Pons (tissue), 1 donor: Measurements from ENCODE around the gene CSTF2T.
"Not testable (repeated sequence)": the region's sequence is repeated elsewhere in the genome, so short reads cannot be mapped to it uniquely, and the experiment has no call there.

Source experiments
- DNase-seq: peaks from one replicate; pipeline ENCODE4 v3.0.0-alpha.2; 2016; ENCODE audit warnings: low spot score

The CSTF2T gene

GRCh38 chr10:51698473-51699063 lies 827 bp downstream of the CSTF2T start:
- no peak for DNase-seq

GRCh38 chr10:51696251-51696650 lies 3.1 kb downstream of the CSTF2T start:
- no peak for DNase-seq

GRCh38 chr10:51694086-51694768 lies 5.2 kb downstream of the CSTF2T start:
- no peak for DNase-seq

GRCh38 chr10:51691135-51691534 lies 8.3 kb downstream of the CSTF2T start:
- DNase-seq, result no peak

GRCh38 chr10:51689536-51689935 lies 9.9 kb downstream of the CSTF2T start:
- no peak for DNase-seq

GRCh38 chr10:51688826-51689225 lies 10.6 kb downstream of the CSTF2T start:
- DNase-seq, result not testable (repeated sequence)

GRCh38 chr10:51687296-51687695 lies 12.1 kb downstream of the CSTF2T start:
- no peak for DNase-seq

GRCh38 chr10:51685768-51686167 lies 13.6 kb downstream of the CSTF2T start:
- DNase-seq, result no peak

- no peak for DNase-seq
These were observed 16.2 kb downstream of the CSTF2T start for GRCh38 chr10:51683031-51683691.

- no peak for DNase-seq
These were observed 19.6 kb downstream of the CSTF2T start for GRCh38 chr10:51679841-51680240.

- no peak for DNase-seq
These were observed 24.3 kb downstream of the CSTF2T start for GRCh38 chr10:51675088-51675487.

GRCh38 chr10:51672039-51672535 lies 27.3 kb downstream of the CSTF2T start:
- DNase-seq, result no peak

- DNase-seq, result no peak
These were observed 30.4 kb downstream of the CSTF2T start for GRCh38 chr10:51669041-51669440.

GRCh38 chr10:51668336-51668689 lies 31.1 kb downstream of the CSTF2T start:
- no peak for DNase-seq

GRCh38 chr10:51667678-51668335 lies 31.6 kb downstream of the CSTF2T start:
- peak; percentile 47 for DNase-seq

GRCh38 chr10:51666456-51666855 lies 32.9 kb downstream of the CSTF2T start:
- DNase-seq, result no peak

GRCh38 chr10:51663086-51663485 lies 36.3 kb downstream of the CSTF2T start:
- no peak for DNase-seq

GRCh38 chr10:51659344-51659743 lies 40.1 kb downstream of the CSTF2T start:
- no peak for DNase-seq

- no peak for DNase-seq
These were observed 41.4 kb downstream of the CSTF2T start for GRCh38 chr10:51658000-51658399.

- no peak for DNase-seq
These were observed 42.9 kb downstream of the CSTF2T start for GRCh38 chr10:51656503-51656902.

GRCh38 chr10:51654918-51655317 lies 44.5 kb downstream of the CSTF2T start:
- no peak for DNase-seq

- DNase-seq, result no peak
These were observed 46.4 kb downstream of the CSTF2T start for GRCh38 chr10:51653025-51653424.

GRCh38 chr10:51651063-51651462 lies 48.3 kb downstream of the CSTF2T start:
- no peak for DNase-seq
